Nephron (organoid): ENCODE results near the gene GRK7.
"Not testable (repeated sequence)": the region's sequence is repeated elsewhere in the genome, so short reads cannot be mapped to it uniquely, and the experiment has no call there.

Source experiments
- H3K27ac Mint-ChIP-seq, 3 experiments: 2 replicates each; pipeline ENCODE4 v1.8.0; 2020; ENCODE audit warnings: mixed read lengths in 3 of 3, mild to moderate bottlenecking in 2 of 3, moderate library complexity in 1 of 3
- H3K27me3 Mint-ChIP-seq: 2 replicates; pipeline ENCODE4 v1.8.0; 2021; ENCODE audit warnings: low read depth, mild to moderate bottlenecking, moderate library complexity, mixed read lengths
- H3K36me3 Mint-ChIP-seq: 2 replicates; pipeline ENCODE4 v1.8.0; 2020; ENCODE audit warnings: low read depth, mixed read lengths
- H3K4me1 Mint-ChIP-seq: 2 replicates; pipeline ENCODE4 v1.8.0; 2020; ENCODE audit warnings: mixed read lengths
- H3K4me3 Mint-ChIP-seq, 3 experiments: 2 replicates each; pipeline ENCODE4 v1.8.0; 2020; ENCODE audit warnings: mild to moderate bottlenecking in 3 of 3, mixed read lengths in 3 of 3, moderate library complexity in 2 of 3
- H3K9me3 Mint-ChIP-seq: 2 replicates; pipeline ENCODE4 v1.8.0; 2020; ENCODE audit warnings: mixed read lengths
- CTCF ChIP-seq, 3 experiments: fragments of 200-600 bp; sonication (generic); IDR thresholded peaks; one replicate each; pipeline ENCODE4 v1.5.0; 2021; ENCODE audit warnings: antibody characterized with exemption in 3 of 3; ENCODE audit not compliant: unreplicated experiment in 3 of 3

GRK7 gene

GRCh38 chr3:141740349-141740748 is 22.9 kb upstream of the GRK7 start:
- peak overlapping the region; percentile 47 to 100 (median 53) for H3K4me3 Mint-ChIP-seq
- peak overlapping the region in 2 of 3 experiments; percentile 40 to 96 for H3K27ac Mint-ChIP-seq
- peaks cover 3% of the 10 kb centered on the region for H3K27me3 Mint-ChIP-seq
- H3K9me3 Mint-ChIP-seq, result no peaks in the 10 kb centered on the region
- no peak for TF ChIP-seq CTCF (IDR thresholded peaks at IDR 0.05; ENCODE audit: unreplicated experiment in 3 of 3)
- H3K36me3 Mint-ChIP-seq, result peaks cover 22% of the 10 kb centered on the region
- peaks cover 39% of the 10 kb centered on the region for H3K4me1 Mint-ChIP-seq

GRCh38 chr3:141743305-141743704 is 19.9 kb upstream of the GRK7 start:
- Mint-ChIP-seq H3K4me1 (peaks cover 39% of the 10 kb centered on the region), H3K36me3 (peaks cover 39% of the 10 kb centered on the region), H3K4me3 (no peak overlapping the region), H3K27ac (no peak overlapping the region), H3K27me3 (no peaks in the 10 kb centered on the region), H3K9me3 (no peaks in the 10 kb centered on the region)
- no peak for TF ChIP-seq CTCF (IDR thresholded peaks at IDR 0.05; ENCODE audit: unreplicated experiment in 3 of 3)

GRCh38 chr3:141746962-141747361 is 16.2 kb upstream of the GRK7 start:
- H3K27me3 Mint-ChIP-seq, result no peaks in the 10 kb centered on the region
- no peaks in the 10 kb centered on the region for H3K9me3 Mint-ChIP-seq
- H3K36me3 Mint-ChIP-seq, result peaks cover 50% of the 10 kb centered on the region
- no peak for TF ChIP-seq CTCF (IDR thresholded peaks at IDR 0.05; ENCODE audit: unreplicated experiment in 3 of 3)
- H3K4me1 Mint-ChIP-seq, result peaks cover 18% of the 10 kb centered on the region
- H3K4me3 Mint-ChIP-seq, result no peak overlapping the region
- H3K27ac Mint-ChIP-seq, result no peak overlapping the region

- TF ChIP-seq CTCF (IDR thresholded peaks at IDR 0.05; ENCODE audit: unreplicated experiment in 3 of 3), result no peak
- H3K27ac Mint-ChIP-seq, result no peak overlapping the region
- no peaks in the 10 kb centered on the region for H3K27me3 Mint-ChIP-seq
- peaks cover 15% of the 10 kb centered on the region for H3K36me3 Mint-ChIP-seq
- H3K4me1 Mint-ChIP-seq, result no peaks in the 10 kb centered on the region
- no peak overlapping the region for H3K4me3 Mint-ChIP-seq
- no peaks in the 10 kb centered on the region for H3K9me3 Mint-ChIP-seq
Observed at GRCh38 chr3:141753399-141753798, 9.8 kb upstream of the GRK7 start.

GRCh38 chr3:141754032-141754431 is 9.2 kb upstream of the GRK7 start:
- Mint-ChIP-seq H3K27ac (no peak overlapping the region), H3K36me3 (peaks cover 9% of the 10 kb centered on the region), H3K9me3 (no peaks in the 10 kb centered on the region), H3K4me3 (no peak overlapping the region), H3K27me3 (no peaks in the 10 kb centered on the region), H3K4me1 (no peaks in the 10 kb centered on the region)
- TF ChIP-seq CTCF (IDR thresholded peaks at IDR 0.05; ENCODE audit: unreplicated experiment in 3 of 3), result no peak

GRCh38 chr3:141762552-141762951 is 656 bp upstream of the GRK7 start:
- not testable (repeated sequence) for H3K27ac Mint-ChIP-seq, H3K36me3 Mint-ChIP-seq

More at GRCh38 chr3:141762552-141762951, 656 bp upstream of the GRK7 start:
- H3K4me3 Mint-ChIP-seq, H3K9me3 Mint-ChIP-seq, H3K4me1 Mint-ChIP-seq, H3K27me3 Mint-ChIP-seq: not testable (repeated sequence)
